HCT116 (cell line): Measurements from ENCODE around the gene AXDND1. TPM values are rescaled to one million over a fixed set of nuclear protein-coding genes. Genes with fewer than 3 reads are reported as not detected.
A peak's percentile ranks its signal among the peaks of the same experiment; 100 is the strongest.

Experiments
- ATAC-seq: fragments of 200-7000 bp; cut with Tn5 transposase; 2 replicates; pipeline ENCODE4 v1.9.1; 2020; ENCODE audit warnings: mild to moderate bottlenecking, moderate library complexity
- BruUV-seq: library from RNA; stranded (reverse); fragments of 400-500 nt; replicated peaks from 2 replicates; lab custom pipeline; 2021; lab: Mats Ljungman, UMichigan
- CTCF ChIA-PET: fragments of 300-600 bp; sonication (Branson Sonifier 250); formaldehyde crosslinking; loops from one replicate; lab custom pipeline; 2021; ENCODE audit warnings: antibody characterized with exemption; lab: Charles Lee
- POLR2A ChIA-PET: fragments of 300-600, 350-600 bp; sonication (Branson Sonifier 250); formaldehyde crosslinking; loops from one replicate; lab custom pipeline; 2021; ENCODE audit warnings: antibody characterized with exemption; lab: Charles Lee
- RAD21 ChIA-PET, 2 experiments: fragments of 300-600 bp; sonication (Branson Sonifier 250); formaldehyde crosslinking; loops; one replicate each; lab custom pipeline; 2023; ENCODE audit warnings: low total read pairs in 2 of 2; ENCODE audit not compliant: uncharacterized antibody in 2 of 2, unreplicated experiment in 2 of 2, low non-redundant PET in 1 of 2; lab: Charles Lee
- DNase-seq: peaks from one replicate; pipeline ENCODE4 v3.0.0-alpha.2; 2010; ENCODE audit warnings: low read depth, low spot score
- H2AFZ ChIP-seq: fragments of 200-600 bp; shearing (Covaris generic), sonication (generic); 2 replicates; pipeline ENCODE4 v1.6.1; 2017; ENCODE audit warnings: low read depth, mixed run types, mixed read lengths, antibody characterized with exemption, low read length; ENCODE audit not compliant: poor library complexity, severe bottlenecking
- H3K27ac ChIP-seq: 2 replicates; pipeline ENCODE4 v1.5.1; 2012; ENCODE audit warnings: low read depth, low read length
- H3K27me3 ChIP-seq: fragments of 200-600 bp; sonication (generic); 2 replicates; pipeline ENCODE4 v1.6.1; 2016; ENCODE audit warnings: mixed run types, low read length, mixed read lengths; ENCODE audit not compliant: insufficient read depth
- H3K36me3 ChIP-seq, 2 experiments: fragments of 200-500 bp in 1 of 2; fragments of 200-600 bp in 1 of 2; sonication (Bioruptor generic) in 1 of 2; sonication (generic) in 1 of 2; 2 replicates each; pipeline versions ENCODE4 v1.5.1 to v1.6.1; 2014 to 2016; ENCODE audit warnings: low read length in 2 of 2, inconsistent platforms in 1 of 2, mixed read lengths in 1 of 2, mixed run types in 1 of 2; ENCODE audit not compliant: insufficient read depth in 2 of 2, control insufficient read depth in 1 of 2
- H3K4me1 ChIP-seq, 2 experiments: fragments of 200-600 bp in 1 of 2; sonication (generic) in 1 of 2; 2 replicates each; pipeline versions ENCODE4 v1.5.1 to v1.6.1; 2012 to 2017; ENCODE audit warnings: low read length in 2 of 2, inconsistent platforms in 1 of 2, mild to moderate bottlenecking in 1 of 2, mixed read lengths in 1 of 2, mixed run types in 1 of 2, moderate library complexity in 1 of 2; ENCODE audit not compliant: insufficient read depth in 2 of 2, control insufficient read depth in 1 of 2
- H3K4me2 ChIP-seq: fragments of 200-600 bp; sonication (generic); 2 replicates; pipeline ENCODE4 v1.6.1; 2017; ENCODE audit warnings: mixed run types, low read length, mixed read lengths
- H3K4me3 ChIP-seq, 2 experiments: fragments of 200-600 bp in 1 of 2; sonication (generic) in 1 of 2; replicated peaks in 1 of 2; 2 replicates each; pipeline ENCODE4 v1.5.1; 2011 to 2016; ENCODE audit warnings: low read length in 2 of 2, control low read depth in 1 of 2, low read depth in 1 of 2, mild to moderate bottlenecking in 1 of 2, mixed read lengths in 1 of 2, mixed run types in 1 of 2
- H3K79me2 ChIP-seq: fragments of 200-600 bp; sonication (generic); 2 replicates; pipeline ENCODE4 v1.6.1; 2017; ENCODE audit warnings: mild to moderate bottlenecking, mixed run types, low read length, moderate library complexity, mixed read lengths; ENCODE audit not compliant: insufficient read depth
- H3K9ac ChIP-seq: fragments of 200-600 bp; sonication (generic); 2 replicates; pipeline ENCODE4 v1.6.1; 2016; ENCODE audit warnings: low read length, mixed read lengths
- H3K9me2 ChIP-seq: fragments of 200-600 bp; sonication (generic), shearing (Covaris generic); 2 replicates; pipeline ENCODE4 v1.6.1; 2017; ENCODE audit warnings: mixed run types, mild to moderate bottlenecking, moderate library complexity; ENCODE audit not compliant: insufficient read depth
- H3K9me3 ChIP-seq, 2 experiments: fragments of 200-500 bp in 1 of 2; fragments of 200-600 bp in 1 of 2; sonication (Bioruptor generic) in 1 of 2; sonication (generic) in 1 of 2; 2 replicates each; pipeline ENCODE4 v1.6.1; 2014 to 2017; ENCODE audit warnings: low read length in 2 of 2, mixed read lengths in 2 of 2, inconsistent platforms in 1 of 2, low read depth in 1 of 2, mild to moderate bottlenecking in 1 of 2, mixed run types in 1 of 2, moderate library complexity in 1 of 2; ENCODE audit not compliant: control insufficient read depth in 1 of 2, insufficient read depth in 1 of 2
- H4K20me1 ChIP-seq: fragments of 200-600 bp; sonication (generic), shearing (Covaris generic); 2 replicates; pipeline ENCODE4 v1.6.1; 2017; ENCODE audit warnings: mixed run types, mild to moderate bottlenecking, moderate library complexity; ENCODE audit not compliant: insufficient read depth
- ATF3 ChIP-seq: IDR thresholded peaks from 2 replicates; pipeline ENCODE4 v1.6.1; 2012
- CBX3 ChIP-seq: IDR thresholded peaks from 2 replicates; pipeline ENCODE4 v1.6.1; 2012; ENCODE audit warnings: low read depth
- CEBPB ChIP-seq: IDR thresholded peaks from 2 replicates; pipeline ENCODE4 v1.6.1; 2012; ENCODE audit warnings: low read depth
- EGR1 ChIP-seq: IDR thresholded peaks from 2 replicates; pipeline ENCODE4 v1.6.1; 2012; ENCODE audit warnings: low read depth
- ELF1 ChIP-seq: IDR thresholded peaks from 2 replicates; pipeline ENCODE4 v1.6.1; 2012; ENCODE audit warnings: low read depth, borderline replicate concordance
- EZH2 ChIP-seq: fragments of 200-600 bp; sonication (generic); IDR thresholded peaks from 2 replicates; pipeline ENCODE4 v1.6.1; 2017; ENCODE audit warnings: antibody characterized with exemption, mixed run types
- EZH2phosphoT487 ChIP-seq: fragments of 200-600 bp; IDR thresholded peaks from 2 replicates; pipeline ENCODE4 v1.6.1; 2018; ENCODE audit warnings: antibody characterized with exemption, borderline replicate concordance
- MAX ChIP-seq: IDR thresholded peaks from 2 replicates; pipeline ENCODE4 v1.6.1; 2012
- POLR2A ChIP-seq: IDR thresholded peaks from 2 replicates; pipeline ENCODE4 v1.7.0; 2011; ENCODE audit warnings: borderline replicate concordance; ENCODE audit not compliant: insufficient read depth, insufficient read length; ENCODE audit errors: extremely low read depth
- RAD21 ChIP-seq: IDR thresholded peaks from 2 replicates; pipeline ENCODE4 v1.6.1; 2012; ENCODE audit warnings: low read depth, mild to moderate bottlenecking
- SIN3A ChIP-seq: IDR thresholded peaks from 2 replicates; pipeline ENCODE4 v1.6.1; 2012; ENCODE audit warnings: low read depth
- SP1 ChIP-seq: IDR thresholded peaks from 2 replicates; pipeline ENCODE4 v1.6.1; 2012; ENCODE audit warnings: low read depth
- TCF7L2 ChIP-seq: IDR thresholded peaks from 2 replicates; pipeline ENCODE4 v1.7.0; 2011; ENCODE audit warnings: borderline replicate concordance, inconsistent platforms; ENCODE audit not compliant: insufficient read depth, insufficient read length; ENCODE audit errors: extremely low read depth
- YY1 ChIP-seq: IDR thresholded peaks from 2 replicates; pipeline ENCODE4 v1.6.1; 2011; ENCODE audit warnings: low read length, low read depth, moderate library complexity, mild to moderate bottlenecking; ENCODE audit not compliant: insufficient replicate concordance; ENCODE audit errors: extremely low read depth
- ZFX ChIP-seq: fragments of 450-650 bp; IDR thresholded peaks from 2 replicates; pipeline ENCODE4 v1.6.1; 2017
- ZNF274 ChIP-seq: fragments of 200-500 bp; sonication (Bioruptor generic); IDR thresholded peaks from 2 replicates; pipeline ENCODE4 v1.6.1; 2014; ENCODE audit warnings: mild to moderate bottlenecking, low read depth, low read length, inconsistent platforms
- intact Hi-C: fragments of 100-400 bp; cut with micrococcal nuclease; formaldehyde crosslinking; loops from 2 replicates; pipeline ENCODE4 v1.10.0; 2022
- total RNA-seq: library from RNA; stranded (reverse); gene quantifications from one replicate; pipeline ENCODE4 v1.2.1, GENCODE V29; 2021; ENCODE audit not compliant: unreplicated experiment
- TF ChIP-seq, protein P1 (sequence below): IDR thresholded peaks from 2 replicates; pipeline ENCODE4 v1.6.1; 2012; ENCODE audit warnings: low read depth
- TF ChIP-seq, protein P2 (sequence below), 3 experiments: fragments of 200-600 bp in 1 of 3; sonication (generic) in 1 of 3; IDR thresholded peaks in 2 of 3; conservative IDR thresholded peaks in 1 of 3; 2 replicates each; pipeline ENCODE4 v1.5.1; 2012 to 2017; ENCODE audit warnings: low read depth in 2 of 3, low read length in 2 of 3, antibody characterized with exemption in 1 of 3, borderline replicate concordance in 1 of 3, control low read depth in 1 of 3, mild to moderate bottlenecking in 1 of 3, mixed read lengths in 1 of 3, mixed run types in 1 of 3, moderate library complexity in 1 of 3; ENCODE audit not compliant: insufficient read depth in 1 of 3
- TF ChIP-seq, protein P3 (sequence below): IDR thresholded peaks from 2 replicates; pipeline ENCODE4 v1.6.1; 2011; ENCODE audit warnings: mild to moderate bottlenecking, low read length, moderate library complexity; ENCODE audit not compliant: insufficient replicate concordance; ENCODE audit errors: extremely low read depth

Gene AXDND1
- total RNA-seq, 1 experiment from 2014 or later: 2.3 TPM

DNA sequence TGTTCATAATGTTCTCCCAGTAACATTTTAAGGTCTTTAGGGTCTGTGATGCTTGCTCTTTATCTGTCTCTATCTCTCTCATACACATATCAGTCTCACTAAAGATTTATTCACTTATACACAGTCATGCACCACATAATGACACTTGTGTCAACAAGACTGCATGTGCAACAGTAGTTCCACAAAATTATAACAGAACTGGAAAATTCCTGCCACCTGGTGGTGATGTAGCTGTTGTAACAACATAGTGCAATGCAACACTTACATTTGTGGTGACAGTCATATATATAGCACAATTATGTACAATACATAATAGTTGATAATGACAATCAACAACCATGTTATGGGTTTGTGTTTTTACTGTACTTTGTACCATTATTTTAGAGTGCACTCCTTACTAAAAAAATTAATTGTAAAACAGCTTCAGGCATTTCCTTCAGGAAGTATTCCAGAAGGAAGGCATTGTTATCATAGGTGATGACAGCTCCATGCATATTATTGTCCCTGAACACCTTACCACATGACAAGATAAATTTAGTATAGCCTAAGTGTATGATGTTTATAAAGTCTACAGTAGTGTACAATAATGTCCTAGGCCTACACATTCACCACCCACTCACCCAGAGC lies 234.0 kb downstream of the AXDND1 start:
- Histone ChIP-seq H3K4me2 (no peak overlapping the region), H3K27me3 (no peaks in the 10 kb centered on the region), H3K36me3 (no peaks in the 10 kb centered on the region), H3K79me2 (no peaks in the 10 kb centered on the region), H2AFZ (no peak overlapping the region), H4K20me1 (no peaks in the 10 kb centered on the region), H3K4me1 (no peaks in the 10 kb centered on the region), H3K9ac (no peak overlapping the region), H3K9me3 (no peaks in the 10 kb centered on the region), H3K4me3 (no peak overlapping the region), H3K27ac (no peak overlapping the region), H3K9me2 (peaks cover 1% of the 10 kb centered on the region; the same call in 1 of the 2 replicates)
- BruUV-seq: no TSS peak
- ATAC-seq (peak; percentile 95), DNase-seq (peak; percentile 44)
- RAD21 ChIA-PET: no interaction called here
- intact Hi-C loops: loop anchor here (1.0 to 10.0 kb wide), 3 partner anchors 348 to 1065 kb away; no protein-coding TSS in a partner anchor
- POLR2A ChIA-PET: interaction anchor here (0.6 kb wide), 1 partner anchor 572 kb away, joined by 3 read pairs; no protein-coding TSS in a partner anchor
- CTCF ChIA-PET: interaction anchor here (0.9 to 1.6 kb wide), 4 partner anchors 11 to 348 kb away, joined by 3 to 11 read pairs (median 4); no protein-coding TSS in a partner anchor
- TF ChIP-seq ELF1 (no peak), CBX3 (no peak), EZH2phosphoT487 (no peak), EGR1 (no peak), ZFX (no peak), YY1 (no peak), EZH2 (no peak), CEBPB (0 out of 2 replicates have a peak, but pooled peaks have one; percentile 9), MAX (no peak), SIN3A (no peak), POLR2A (no peak), TCF7L2 (no peak), SP1 (no peak), ATF3 (no peak), RAD21 (peak; percentile 72), ZNF274 (no peak)
- TF ChIP-seq, protein P1, sequence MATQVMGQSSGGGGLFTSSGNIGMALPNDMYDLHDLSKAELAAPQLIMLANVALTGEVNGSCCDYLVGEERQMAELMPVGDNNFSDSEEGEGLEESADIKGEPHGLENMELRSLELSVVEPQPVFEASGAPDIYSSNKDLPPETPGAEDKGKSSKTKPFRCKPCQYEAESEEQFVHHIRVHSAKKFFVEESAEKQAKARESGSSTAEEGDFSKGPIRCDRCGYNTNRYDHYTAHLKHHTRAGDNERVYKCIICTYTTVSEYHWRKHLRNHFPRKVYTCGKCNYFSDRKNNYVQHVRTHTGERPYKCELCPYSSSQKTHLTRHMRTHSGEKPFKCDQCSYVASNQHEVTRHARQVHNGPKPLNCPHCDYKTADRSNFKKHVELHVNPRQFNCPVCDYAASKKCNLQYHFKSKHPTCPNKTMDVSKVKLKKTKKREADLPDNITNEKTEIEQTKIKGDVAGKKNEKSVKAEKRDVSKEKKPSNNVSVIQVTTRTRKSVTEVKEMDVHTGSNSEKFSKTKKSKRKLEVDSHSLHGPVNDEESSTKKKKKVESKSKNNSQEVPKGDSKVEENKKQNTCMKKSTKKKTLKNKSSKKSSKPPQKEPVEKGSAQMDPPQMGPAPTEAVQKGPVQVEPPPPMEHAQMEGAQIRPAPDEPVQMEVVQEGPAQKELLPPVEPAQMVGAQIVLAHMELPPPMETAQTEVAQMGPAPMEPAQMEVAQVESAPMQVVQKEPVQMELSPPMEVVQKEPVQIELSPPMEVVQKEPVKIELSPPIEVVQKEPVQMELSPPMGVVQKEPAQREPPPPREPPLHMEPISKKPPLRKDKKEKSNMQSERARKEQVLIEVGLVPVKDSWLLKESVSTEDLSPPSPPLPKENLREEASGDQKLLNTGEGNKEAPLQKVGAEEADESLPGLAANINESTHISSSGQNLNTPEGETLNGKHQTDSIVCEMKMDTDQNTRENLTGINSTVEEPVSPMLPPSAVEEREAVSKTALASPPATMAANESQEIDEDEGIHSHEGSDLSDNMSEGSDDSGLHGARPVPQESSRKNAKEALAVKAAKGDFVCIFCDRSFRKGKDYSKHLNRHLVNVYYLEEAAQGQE: no peak
- TF ChIP-seq, protein P2, sequence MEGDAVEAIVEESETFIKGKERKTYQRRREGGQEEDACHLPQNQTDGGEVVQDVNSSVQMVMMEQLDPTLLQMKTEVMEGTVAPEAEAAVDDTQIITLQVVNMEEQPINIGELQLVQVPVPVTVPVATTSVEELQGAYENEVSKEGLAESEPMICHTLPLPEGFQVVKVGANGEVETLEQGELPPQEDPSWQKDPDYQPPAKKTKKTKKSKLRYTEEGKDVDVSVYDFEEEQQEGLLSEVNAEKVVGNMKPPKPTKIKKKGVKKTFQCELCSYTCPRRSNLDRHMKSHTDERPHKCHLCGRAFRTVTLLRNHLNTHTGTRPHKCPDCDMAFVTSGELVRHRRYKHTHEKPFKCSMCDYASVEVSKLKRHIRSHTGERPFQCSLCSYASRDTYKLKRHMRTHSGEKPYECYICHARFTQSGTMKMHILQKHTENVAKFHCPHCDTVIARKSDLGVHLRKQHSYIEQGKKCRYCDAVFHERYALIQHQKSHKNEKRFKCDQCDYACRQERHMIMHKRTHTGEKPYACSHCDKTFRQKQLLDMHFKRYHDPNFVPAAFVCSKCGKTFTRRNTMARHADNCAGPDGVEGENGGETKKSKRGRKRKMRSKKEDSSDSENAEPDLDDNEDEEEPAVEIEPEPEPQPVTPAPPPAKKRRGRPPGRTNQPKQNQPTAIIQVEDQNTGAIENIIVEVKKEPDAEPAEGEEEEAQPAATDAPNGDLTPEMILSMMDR (IDR thresholded peaks at IDR 0.05 in 2 of 3, conservative IDR thresholded peaks at IDR 0.05 in 1 of 3; ENCODE audit: borderline replicate concordance in 1 of 3, insufficient read depth in 1 of 3, low read depth in 2 of 3, low read length in 2 of 3): peak; percentile 55 to 70 (median 56); a peak in 5 of 6 replicates
- TF ChIP-seq, protein P3, sequence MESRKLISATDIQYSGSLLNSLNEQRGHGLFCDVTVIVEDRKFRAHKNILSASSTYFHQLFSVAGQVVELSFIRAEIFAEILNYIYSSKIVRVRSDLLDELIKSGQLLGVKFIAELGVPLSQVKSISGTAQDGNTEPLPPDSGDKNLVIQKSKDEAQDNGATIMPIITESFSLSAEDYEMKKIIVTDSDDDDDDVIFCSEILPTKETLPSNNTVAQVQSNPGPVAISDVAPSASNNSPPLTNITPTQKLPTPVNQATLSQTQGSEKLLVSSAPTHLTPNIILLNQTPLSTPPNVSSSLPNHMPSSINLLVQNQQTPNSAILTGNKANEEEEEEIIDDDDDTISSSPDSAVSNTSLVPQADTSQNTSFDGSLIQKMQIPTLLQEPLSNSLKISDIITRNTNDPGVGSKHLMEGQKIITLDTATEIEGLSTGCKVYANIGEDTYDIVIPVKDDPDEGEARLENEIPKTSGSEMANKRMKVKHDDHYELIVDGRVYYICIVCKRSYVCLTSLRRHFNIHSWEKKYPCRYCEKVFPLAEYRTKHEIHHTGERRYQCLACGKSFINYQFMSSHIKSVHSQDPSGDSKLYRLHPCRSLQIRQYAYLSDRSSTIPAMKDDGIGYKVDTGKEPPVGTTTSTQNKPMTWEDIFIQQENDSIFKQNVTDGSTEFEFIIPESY: no peak
